GM19099 (cell line): ENCODE measurements around the gene GPBP1L1.
A peak's percentile ranks its signal among the peaks of the same experiment; 100 is the strongest.

Experiments
- POLR2A ChIP-seq: IDR thresholded peaks from 3 replicates; pipeline ENCODE4 v1.6.1; 2011; ENCODE audit warnings: low read depth; ENCODE audit not compliant: insufficient read length; ENCODE audit errors: extremely low read depth

Gene GPBP1L1

DNA sequence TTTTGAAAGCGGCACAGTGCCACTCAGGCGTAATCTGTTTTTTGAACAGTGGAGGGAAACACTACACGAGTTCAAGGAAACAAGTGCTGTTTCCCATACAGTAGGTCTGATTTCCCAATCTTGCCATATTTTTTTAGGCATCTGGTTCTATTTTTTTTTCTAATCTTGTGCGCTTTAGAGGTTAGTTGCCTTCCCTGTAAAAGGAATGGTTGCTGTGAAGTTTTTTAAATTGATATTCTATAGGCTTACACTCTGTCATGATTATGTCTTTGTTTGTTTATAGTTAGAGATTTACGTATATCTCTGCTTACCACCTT is 101.3 kb downstream of the GPBP1L1 start:
- no peak for TF ChIP-seq POLR2A

DNA sequence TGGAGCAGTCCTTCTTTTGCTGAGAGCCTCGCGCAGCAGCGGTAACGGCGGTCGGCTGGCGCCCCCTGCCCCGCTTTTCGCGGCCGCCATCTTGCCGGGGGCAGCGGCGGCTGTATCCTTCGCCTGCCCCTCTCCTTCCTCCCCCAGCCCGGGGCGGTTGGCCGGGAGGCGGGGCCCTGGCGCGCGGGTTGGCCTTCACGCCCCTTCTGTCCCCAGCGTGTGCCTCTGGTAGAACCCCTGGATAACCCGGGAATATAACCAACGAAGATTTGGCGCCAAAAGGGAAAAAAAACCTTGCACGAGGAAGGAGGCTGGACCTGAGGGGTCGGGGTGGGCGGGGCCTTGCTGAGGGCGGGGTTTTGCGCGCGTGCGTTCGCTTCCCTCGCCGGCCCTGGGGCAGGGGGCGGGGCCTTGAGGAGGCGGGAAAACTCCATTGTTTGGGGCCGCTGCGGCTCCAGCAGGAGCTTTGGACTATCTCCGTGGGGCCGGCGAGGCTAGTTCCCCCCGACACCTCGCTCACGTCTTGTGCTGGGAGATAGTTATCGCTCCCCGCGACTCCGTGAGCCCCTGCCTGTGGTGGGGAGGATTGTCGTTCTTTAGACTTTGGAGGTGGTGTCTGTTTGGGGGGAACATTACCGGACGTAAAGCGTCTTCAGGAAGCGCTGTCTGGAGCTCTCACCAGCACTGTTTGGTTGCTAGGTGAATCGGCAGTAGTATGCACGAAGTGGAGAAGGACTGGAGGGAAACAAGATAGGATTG is 101.8 kb downstream of the GPBP1L1 start:
- no peak for TF ChIP-seq POLR2A

DNA sequence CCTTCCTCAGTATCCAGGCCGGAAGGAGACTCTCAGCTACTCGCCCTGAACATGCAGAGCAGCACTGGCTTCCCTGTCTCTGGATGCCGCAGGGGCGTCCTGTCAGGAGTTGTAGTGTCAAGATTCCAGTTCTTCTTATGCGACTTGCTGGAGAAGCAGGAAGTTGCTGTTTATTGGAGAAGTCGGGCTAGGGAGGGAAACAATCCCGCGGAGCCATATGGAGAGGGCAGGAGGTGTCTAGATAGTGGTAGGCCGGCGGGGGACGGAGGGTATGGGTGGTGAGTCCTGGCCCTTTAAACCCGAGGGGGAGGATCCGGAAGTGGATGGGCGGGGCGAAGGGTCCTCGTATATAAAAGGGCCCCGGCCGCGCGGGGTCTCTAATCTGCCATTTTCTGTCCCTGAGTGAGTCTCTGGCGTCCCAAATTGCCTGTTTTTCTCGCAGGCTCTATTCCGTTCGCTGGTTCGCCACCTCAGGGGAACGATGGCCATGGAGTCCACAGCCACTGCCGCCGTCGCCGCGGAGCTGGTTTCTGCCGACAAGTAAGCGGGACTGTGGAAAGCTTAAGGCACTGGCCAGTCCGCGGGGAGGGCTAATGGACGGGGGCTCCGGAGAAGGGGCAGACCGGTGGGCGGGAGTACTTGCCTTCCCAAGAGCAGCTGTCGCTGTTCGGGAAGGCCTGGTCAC is 102.5 kb downstream of the GPBP1L1 start, which contains the start of gene NASP:
Gene NASP (plus strand): TSS at position 376 of the 685 bp plus-strand sequence. CDS start 106 bp downstream, at position 482.
- TF ChIP-seq POLR2A = peak; percentile 98

DNA sequence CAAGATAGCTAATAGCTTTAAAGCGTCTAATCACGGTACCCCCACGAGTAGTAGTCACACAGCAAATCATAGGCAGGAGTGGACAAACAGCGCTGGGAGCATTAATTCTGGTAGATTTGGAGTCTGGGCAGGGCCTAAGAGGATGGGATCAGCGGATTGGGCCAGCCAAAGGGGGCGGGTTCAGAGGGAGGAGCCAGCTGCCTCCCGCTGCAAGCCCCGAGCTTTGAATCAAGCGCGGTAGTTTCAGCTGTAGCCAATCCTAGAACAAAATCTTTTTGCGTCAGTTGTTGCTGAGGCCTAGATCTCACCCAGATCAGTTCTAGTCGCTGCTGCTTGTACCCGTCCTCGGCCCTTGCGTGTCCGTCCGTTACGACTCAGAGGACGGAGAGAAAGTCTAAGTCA is 103.1 kb downstream of the GPBP1L1 start:
- TF ChIP-seq POLR2A = peak; percentile 61
